OCI-LY1 (cell line): ENCODE measurements around the gene HEATR1.

Source experiments
- H2AFZ ChIP-seq: fragments of 200-600 bp; sonication (generic), shearing (Covaris generic); 2 replicates; pipeline ENCODE4 v1.6.0; 2014; ENCODE audit warnings: antibody characterized with exemption, mild to moderate bottlenecking, low read length
- H3F3A ChIP-seq: fragments of 200-600 bp; sonication (generic), shearing (Covaris generic); 2 replicates; pipeline ENCODE4 v1.6.0; 2014; ENCODE audit warnings: mild to moderate bottlenecking, antibody characterized with exemption, low read length, moderate library complexity; ENCODE audit not compliant: insufficient read depth
- H3K27ac ChIP-seq: fragments of 200-600 bp; sonication (generic); 2 replicates; pipeline ENCODE4 v1.5.1; 2014; ENCODE audit warnings: low read length, mixed run types, mild to moderate bottlenecking, low read depth; ENCODE audit not compliant: poor library complexity, severe bottlenecking
- H3K27me3 ChIP-seq: fragments of 200-600 bp; sonication (generic); 2 replicates; pipeline ENCODE4 v1.6.0; 2014; ENCODE audit warnings: antibody characterized with exemption, mild to moderate bottlenecking, low read length, moderate library complexity; ENCODE audit not compliant: insufficient read depth
- H3K36me3 ChIP-seq: fragments of 200-600 bp; sonication (generic); 2 replicates; pipeline ENCODE4 v1.6.1; 2014; ENCODE audit warnings: mild to moderate bottlenecking, antibody characterized with exemption, low read length, moderate library complexity, mixed read lengths; ENCODE audit not compliant: insufficient read depth
- H3K4me1 ChIP-seq: fragments of 200-600 bp; sonication (generic); 2 replicates; pipeline ENCODE4 v1.5.1; 2014; ENCODE audit warnings: mild to moderate bottlenecking, low read length, moderate library complexity; ENCODE audit not compliant: insufficient read depth, severe bottlenecking
- H3K4me2 ChIP-seq: fragments of 200-600 bp; sonication (generic), shearing (Covaris generic); 2 replicates; pipeline ENCODE4 v1.6.1; 2014; ENCODE audit warnings: low read length
- H3K4me3 ChIP-seq: fragments of 200-600 bp; sonication (generic); 2 replicates; pipeline ENCODE4 v1.5.1; 2014; ENCODE audit warnings: low read length, low read depth, mild to moderate bottlenecking, mixed read lengths; ENCODE audit not compliant: poor library complexity, severe bottlenecking
- H3K79me2 ChIP-seq: fragments of 200-600 bp; shearing (Covaris generic); 2 replicates; pipeline ENCODE4 v1.6.1; 2016; ENCODE audit warnings: mixed run types, low read length, mixed read lengths; ENCODE audit not compliant: insufficient read depth
- H3K9ac ChIP-seq: fragments of 200-600 bp; sonication (generic), shearing (Covaris generic); 2 replicates; pipeline ENCODE4 v1.6.1; 2014; ENCODE audit warnings: mild to moderate bottlenecking, low read length, mixed read lengths
- H3K9me2 ChIP-seq: fragments of 200-600 bp; sonication (generic), shearing (Covaris generic); 2 replicates; pipeline ENCODE4 v1.6.1; 2014; ENCODE audit warnings: low read depth, mild to moderate bottlenecking, low read length, mixed read lengths
- H3K9me3 ChIP-seq: fragments of 200-600 bp; shearing (Covaris generic); 2 replicates; pipeline ENCODE4 v1.6.1; 2014; ENCODE audit warnings: low read length, mixed read lengths
- H4K20me1 ChIP-seq: fragments of 200-600 bp; sonication (generic), shearing (Covaris generic); 2 replicates; pipeline ENCODE4 v1.6.0; 2016; ENCODE audit warnings: mild to moderate bottlenecking, low read length; ENCODE audit not compliant: insufficient read depth
- CTCF ChIP-seq: fragments of 200-600 bp; sonication (generic), shearing (Covaris generic); IDR thresholded peaks from 2 replicates; pipeline ENCODE4 v1.5.1; 2017; ENCODE audit warnings: mild to moderate bottlenecking, antibody characterized with exemption, low read length, moderate library complexity, mixed read lengths
- EZH2 ChIP-seq: fragments of 200-600 bp; sonication (generic), shearing (Covaris generic); IDR thresholded peaks from 2 replicates; pipeline ENCODE4 v1.8.0; 2017; ENCODE audit warnings: borderline replicate concordance, mixed run types, mild to moderate bottlenecking, antibody characterized with exemption, low read length, moderate library complexity, mixed read lengths

HEATR1 gene

DNA sequence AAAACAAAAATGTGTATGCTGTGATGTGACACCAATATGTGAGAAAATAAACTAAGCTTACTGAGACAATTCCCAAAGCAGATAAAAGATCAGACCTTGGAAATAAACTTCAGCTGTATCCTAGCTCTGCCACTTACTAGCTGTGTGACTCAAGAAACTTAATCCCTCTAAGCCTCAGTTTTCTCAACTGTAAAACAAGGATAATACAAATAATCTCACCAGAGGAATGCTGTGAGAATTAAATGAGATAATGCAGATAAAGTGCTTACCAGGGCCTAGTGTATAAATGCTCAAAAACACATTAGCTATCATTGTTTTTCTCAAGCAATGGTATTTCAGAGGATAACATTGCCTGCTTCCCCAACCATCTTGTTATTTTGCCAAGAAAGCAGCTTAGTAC, 2.1 kb downstream of the HEATR1 start:
- Histone ChIP-seq H3K4me1 (peaks cover 15% of the 10 kb centered on the region), H3K9me2 (no peaks in the 10 kb centered on the region), H3K79me2 (peaks cover 14% of the 10 kb centered on the region), H3K4me3 (no peak overlapping the region), H2AFZ (no peak overlapping the region), H3K27ac (no peak overlapping the region), H3K36me3 (peaks cover 51% of the 10 kb centered on the region), H4K20me1 (no peaks in the 10 kb centered on the region), H3F3A (no peaks in the 10 kb centered on the region), H3K9me3 (no peaks in the 10 kb centered on the region), H3K27me3 (no peaks in the 10 kb centered on the region), H3K9ac (no peak overlapping the region), H3K4me2 (no peak overlapping the region)
- TF ChIP-seq CTCF (no peak), EZH2 (no peak)

- no peak overlapping the region for H3K4me2 ChIP-seq
- no peaks in the 10 kb centered on the region for H3K27me3 ChIP-seq
- no peaks in the 10 kb centered on the region for H3K4me1 ChIP-seq
- H3K36me3 ChIP-seq, result peaks cover 92% of the 10 kb centered on the region
- TF ChIP-seq CTCF, result no peak
- TF ChIP-seq EZH2, result no peak
- H3K9ac ChIP-seq, result no peak overlapping the region
- H3K79me2 ChIP-seq, result no peaks in the 10 kb centered on the region
- no peak overlapping the region for H2AFZ ChIP-seq
- H3K27ac ChIP-seq, result no peak overlapping the region
- H4K20me1 ChIP-seq, result no peaks in the 10 kb centered on the region
- H3K9me2 ChIP-seq, result no peaks in the 10 kb centered on the region
- H3K9me3 ChIP-seq, result no peaks in the 10 kb centered on the region
- no peaks in the 10 kb centered on the region for H3F3A ChIP-seq
- H3K4me3 ChIP-seq, result no peak overlapping the region
Observed at GRCh38 chr1:236590553-236591150, 13.7 kb downstream of the HEATR1 start.

DNA sequence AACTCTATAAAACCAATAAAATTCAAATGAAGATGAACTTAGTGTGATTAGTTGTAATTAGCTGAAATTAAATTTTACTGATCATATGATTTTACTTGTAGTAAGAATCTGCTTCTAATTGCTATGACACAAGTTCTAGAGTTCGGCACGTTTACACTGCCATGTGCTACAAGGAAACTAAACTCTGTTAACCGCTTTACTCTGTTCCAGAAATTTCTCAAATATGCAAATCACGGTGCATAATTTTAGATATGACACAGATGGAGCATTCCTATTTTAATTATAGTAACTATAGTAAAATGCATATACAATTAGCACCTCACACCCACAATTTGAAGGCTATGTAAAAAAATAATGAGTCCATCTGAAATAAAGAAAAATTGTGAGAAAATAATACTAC, 14.8 kb downstream of the HEATR1 start:
- H3K9ac ChIP-seq, result no peak overlapping the region
- peaks cover 91% of the 10 kb centered on the region for H3K36me3 ChIP-seq
- no peaks in the 10 kb centered on the region for H3K9me2 ChIP-seq
- H3F3A ChIP-seq, result no peaks in the 10 kb centered on the region
- H3K27ac ChIP-seq, result no peak overlapping the region
- no peaks in the 10 kb centered on the region for H3K9me3 ChIP-seq
- no peak overlapping the region for H3K4me2 ChIP-seq
- H2AFZ ChIP-seq, result no peak overlapping the region
- H3K4me1 ChIP-seq, result no peaks in the 10 kb centered on the region
- no peaks in the 10 kb centered on the region for H3K27me3 ChIP-seq
- H3K79me2 ChIP-seq, result no peaks in the 10 kb centered on the region
- no peak overlapping the region for H3K4me3 ChIP-seq
- no peaks in the 10 kb centered on the region for H4K20me1 ChIP-seq
- no peak for TF ChIP-seq CTCF
- no peak for TF ChIP-seq EZH2
